ENCODE data around the gene COL23A1. TPM values are rescaled to one million over a fixed set of nuclear protein-coding genes. Genes with fewer than 3 reads are reported as not detected.
"Not testable (repeated sequence)": the region's sequence is repeated elsewhere in the genome, so short reads cannot be mapped to it uniquely, and the experiment has no call there.

Gene COL23A1
- total RNA-seq, 1 experiment from 2014 or later, result 0.18 TPM

DNA sequence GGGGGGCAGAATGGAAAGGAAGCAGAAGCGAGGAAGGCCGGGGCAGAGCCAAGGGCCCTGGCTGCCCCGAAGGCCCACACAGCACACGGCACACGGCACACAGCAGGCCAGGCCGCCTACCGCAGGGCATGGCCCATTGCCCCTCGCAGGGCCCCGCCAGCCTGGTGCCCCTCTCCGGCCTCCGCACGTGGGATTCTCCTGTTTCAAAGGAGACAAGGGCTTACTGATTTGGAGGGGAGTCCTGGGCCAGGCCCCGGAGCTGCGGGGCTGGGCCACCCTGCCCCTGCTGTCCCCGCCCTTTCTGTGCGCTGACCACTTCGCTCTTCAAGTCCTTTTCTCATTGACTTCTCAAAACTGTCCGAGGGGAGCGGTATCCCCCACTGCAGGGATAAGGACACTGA, 349.9 kb downstream of the COL23A1 start:
- H3K4me3 ChIP-seq (ENCODE audit: low read depth, low read length), result no peak overlapping the region
- no peaks in the 10 kb centered on the region for H3K9me3 ChIP-seq
- no peak overlapping the region for H3K4me3 Mint-ChIP-seq (ENCODE audit: unreplicated experiment)
- H3K9me3 Mint-ChIP-seq (ENCODE audit: unreplicated experiment), result no peaks in the 10 kb centered on the region
- H3K27me3 Mint-ChIP-seq (ENCODE audit: insufficient read depth, unreplicated experiment), result no peaks in the 10 kb centered on the region
- no TSS peak for BruUV-seq (replicated peaks)
- CTCF ChIA-PET, result no interaction called here
- no peaks in the 10 kb centered on the region for H3K36me3 Mint-ChIP-seq (ENCODE audit: insufficient read depth, unreplicated experiment)
- no peaks in the 10 kb centered on the region for H3K36me3 ChIP-seq (ENCODE audit: control insufficient read depth, insufficient read depth, low read length)
- no peak for DNase-seq
- H3K27me3 ChIP-seq (replicated peaks; ENCODE audit: control insufficient read depth, insufficient read depth, low read length), result no peaks in the 10 kb centered on the region
- H3K4me1 Mint-ChIP-seq (ENCODE audit: low read depth, unreplicated experiment), result no peaks in the 10 kb centered on the region
- TF ChIP-seq, protein P1, sequence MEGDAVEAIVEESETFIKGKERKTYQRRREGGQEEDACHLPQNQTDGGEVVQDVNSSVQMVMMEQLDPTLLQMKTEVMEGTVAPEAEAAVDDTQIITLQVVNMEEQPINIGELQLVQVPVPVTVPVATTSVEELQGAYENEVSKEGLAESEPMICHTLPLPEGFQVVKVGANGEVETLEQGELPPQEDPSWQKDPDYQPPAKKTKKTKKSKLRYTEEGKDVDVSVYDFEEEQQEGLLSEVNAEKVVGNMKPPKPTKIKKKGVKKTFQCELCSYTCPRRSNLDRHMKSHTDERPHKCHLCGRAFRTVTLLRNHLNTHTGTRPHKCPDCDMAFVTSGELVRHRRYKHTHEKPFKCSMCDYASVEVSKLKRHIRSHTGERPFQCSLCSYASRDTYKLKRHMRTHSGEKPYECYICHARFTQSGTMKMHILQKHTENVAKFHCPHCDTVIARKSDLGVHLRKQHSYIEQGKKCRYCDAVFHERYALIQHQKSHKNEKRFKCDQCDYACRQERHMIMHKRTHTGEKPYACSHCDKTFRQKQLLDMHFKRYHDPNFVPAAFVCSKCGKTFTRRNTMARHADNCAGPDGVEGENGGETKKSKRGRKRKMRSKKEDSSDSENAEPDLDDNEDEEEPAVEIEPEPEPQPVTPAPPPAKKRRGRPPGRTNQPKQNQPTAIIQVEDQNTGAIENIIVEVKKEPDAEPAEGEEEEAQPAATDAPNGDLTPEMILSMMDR (IDR thresholded peaks at IDR 0.05; ENCODE audit: insufficient read depth in 1 of 2, low read depth in 1 of 2, low read length in 1 of 2, severe bottlenecking in 1 of 2, unreplicated experiment in 1 of 2), result no peak
- intact Hi-C loops (cut with micrococcal nuclease; ENCODE audit: unreplicated experiment), result no loop called here
- no peaks in the 10 kb centered on the region for H3K4me1 ChIP-seq
- H3K27ac Mint-ChIP-seq (ENCODE audit: unreplicated experiment), result no peak overlapping the region
- POLR2A ChIA-PET, result no interaction called here

DNA sequence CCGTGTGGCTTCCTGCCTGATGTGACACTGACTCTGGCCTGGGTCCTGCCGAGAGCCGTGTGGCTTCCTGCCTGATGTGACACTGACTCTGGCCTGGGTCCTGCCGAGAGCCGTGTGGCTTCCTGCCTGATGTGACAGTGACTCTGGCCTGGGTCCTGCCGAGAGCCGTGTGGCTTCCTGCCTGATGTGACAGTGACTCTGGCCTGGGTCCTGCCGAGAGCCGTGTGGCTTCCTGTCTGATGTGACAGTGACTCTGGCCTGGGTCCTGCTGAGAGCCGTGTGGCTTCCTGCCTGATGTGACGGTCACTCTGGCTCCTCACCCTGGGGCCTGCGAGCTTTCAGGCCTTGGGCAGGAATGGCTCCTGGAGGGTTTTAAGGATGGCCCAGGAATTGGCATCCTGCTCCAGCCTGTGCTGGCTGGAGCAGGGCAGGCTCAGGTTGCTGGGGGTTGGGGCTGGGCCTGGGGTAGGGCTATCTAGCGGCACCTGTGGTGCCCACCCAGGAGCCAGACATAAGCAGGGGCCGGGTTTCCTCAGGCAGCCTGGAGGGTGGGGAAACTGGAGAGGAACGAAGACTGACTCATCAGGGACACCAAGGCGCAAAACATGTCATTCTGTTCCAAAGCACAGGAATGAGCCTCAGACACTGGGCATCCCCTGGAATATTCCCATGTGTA, 350.4 kb downstream of the COL23A1 start:
- POLR2A ChIA-PET, result interaction anchor here (0.6 kb wide), 1 partner anchor 9 kb away, joined by 5 read pairs; no protein-coding TSS in a partner anchor
- H3K9me3 ChIP-seq; intact Hi-C loops (cut with micrococcal nuclease; ENCODE audit: unreplicated experiment); H3K4me3 Mint-ChIP-seq (ENCODE audit: unreplicated experiment); H3K4me3 ChIP-seq (ENCODE audit: low read depth, low read length); H3K36me3 Mint-ChIP-seq (ENCODE audit: insufficient read depth, unreplicated experiment); BruUV-seq (replicated peaks); H3K4me1 Mint-ChIP-seq (ENCODE audit: low read depth, unreplicated experiment); DNase-seq; H3K27me3 ChIP-seq (replicated peaks; ENCODE audit: control insufficient read depth, insufficient read depth, low read length); CTCF ChIA-PET; H3K27ac Mint-ChIP-seq (ENCODE audit: unreplicated experiment); H3K9me3 Mint-ChIP-seq (ENCODE audit: unreplicated experiment); H3K36me3 ChIP-seq (ENCODE audit: control insufficient read depth, insufficient read depth, low read length); H3K4me1 ChIP-seq; H3K27me3 Mint-ChIP-seq (ENCODE audit: insufficient read depth, unreplicated experiment): not testable (repeated sequence)

DNA sequence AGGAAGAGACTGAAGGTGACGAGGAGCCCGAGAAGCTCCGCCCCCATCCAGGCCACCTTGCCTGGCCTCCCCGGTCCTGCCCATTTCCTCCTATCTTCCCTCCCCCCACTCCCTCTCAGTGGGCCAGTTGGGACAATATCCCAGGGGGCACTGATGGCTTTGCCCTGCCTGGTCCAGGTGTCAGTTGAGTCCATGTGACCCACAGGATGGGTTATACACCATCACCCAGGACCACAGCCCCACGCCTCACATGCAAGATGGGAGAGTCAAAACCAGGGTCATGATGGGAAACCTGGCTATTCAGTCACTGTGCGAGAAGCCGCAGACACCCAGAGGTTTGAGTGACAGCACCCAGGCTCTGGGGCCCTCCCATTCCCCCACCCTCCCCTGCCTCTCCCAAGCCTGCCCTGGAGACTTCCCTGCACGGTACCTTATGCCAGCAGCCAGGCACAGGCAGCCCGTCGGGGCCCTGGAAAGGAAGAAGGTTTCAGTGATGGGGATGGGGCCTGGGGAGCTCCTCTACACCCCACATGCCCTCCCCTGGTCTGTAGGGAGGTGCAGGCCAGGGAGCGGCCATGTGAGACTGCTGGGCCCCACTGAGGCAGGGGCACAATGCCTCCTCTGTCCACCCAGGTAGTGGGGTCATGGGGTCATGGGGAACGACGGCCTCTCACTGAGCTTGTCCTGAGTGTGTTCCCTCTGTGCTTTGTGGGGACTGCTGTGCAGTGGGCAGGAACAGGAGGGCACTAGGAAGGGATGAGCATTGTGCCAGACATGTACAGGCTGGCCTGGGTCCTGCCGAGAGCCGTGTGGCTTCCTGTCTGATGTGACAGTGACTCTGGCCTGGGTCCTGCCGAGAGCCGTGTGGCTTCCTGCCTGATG, 351.2 kb downstream of the COL23A1 start:
- H3K27ac Mint-ChIP-seq (ENCODE audit: unreplicated experiment), result no peak overlapping the region
- Histone ChIP-seq H3K27me3 (replicated peaks; ENCODE audit: control insufficient read depth, insufficient read depth, low read length) (no peaks in the 10 kb centered on the region), H3K36me3 (ENCODE audit: control insufficient read depth, insufficient read depth, low read length) (no peaks in the 10 kb centered on the region), H3K9me3 (no peaks in the 10 kb centered on the region), H3K4me1 (no peaks in the 10 kb centered on the region), H3K4me3 (ENCODE audit: low read depth, low read length) (no peak overlapping the region)
- H3K4me1 Mint-ChIP-seq (ENCODE audit: low read depth, unreplicated experiment), result no peaks in the 10 kb centered on the region
- no peaks in the 10 kb centered on the region for H3K36me3 Mint-ChIP-seq (ENCODE audit: insufficient read depth, unreplicated experiment)
- intact Hi-C loops (cut with micrococcal nuclease; ENCODE audit: unreplicated experiment), result no loop called here
- H3K4me3 Mint-ChIP-seq (ENCODE audit: unreplicated experiment), result no peak overlapping the region
- ChIA-PET CTCF (no interaction called here), POLR2A (interaction anchor here (0.6 kb wide), 1 partner anchor 8 kb away, joined by 5 read pairs; no protein-coding TSS in a partner anchor)
- H3K9me3 Mint-ChIP-seq (ENCODE audit: unreplicated experiment), result no peaks in the 10 kb centered on the region
- DNase-seq, result no peak
- no TSS peak for BruUV-seq (replicated peaks)
- TF ChIP-seq, protein P1 (IDR thresholded peaks at IDR 0.05; ENCODE audit: insufficient read depth in 1 of 2, low read depth in 1 of 2, low read length in 1 of 2, severe bottlenecking in 1 of 2, unreplicated experiment in 1 of 2), result no peak
- no peaks in the 10 kb centered on the region for H3K27me3 Mint-ChIP-seq (ENCODE audit: insufficient read depth, unreplicated experiment)

All from Caco-2 (cell line).